ENCODE data around the gene VAMP5. TPM values are rescaled to one million over a fixed set of nuclear protein-coding genes. Genes with fewer than 3 reads are reported as not detected.

Gene VAMP5
- total and polyA plus RNA-seq, 2 donors from 2014 or later: 46.0 to 145 TPM

DNA sequence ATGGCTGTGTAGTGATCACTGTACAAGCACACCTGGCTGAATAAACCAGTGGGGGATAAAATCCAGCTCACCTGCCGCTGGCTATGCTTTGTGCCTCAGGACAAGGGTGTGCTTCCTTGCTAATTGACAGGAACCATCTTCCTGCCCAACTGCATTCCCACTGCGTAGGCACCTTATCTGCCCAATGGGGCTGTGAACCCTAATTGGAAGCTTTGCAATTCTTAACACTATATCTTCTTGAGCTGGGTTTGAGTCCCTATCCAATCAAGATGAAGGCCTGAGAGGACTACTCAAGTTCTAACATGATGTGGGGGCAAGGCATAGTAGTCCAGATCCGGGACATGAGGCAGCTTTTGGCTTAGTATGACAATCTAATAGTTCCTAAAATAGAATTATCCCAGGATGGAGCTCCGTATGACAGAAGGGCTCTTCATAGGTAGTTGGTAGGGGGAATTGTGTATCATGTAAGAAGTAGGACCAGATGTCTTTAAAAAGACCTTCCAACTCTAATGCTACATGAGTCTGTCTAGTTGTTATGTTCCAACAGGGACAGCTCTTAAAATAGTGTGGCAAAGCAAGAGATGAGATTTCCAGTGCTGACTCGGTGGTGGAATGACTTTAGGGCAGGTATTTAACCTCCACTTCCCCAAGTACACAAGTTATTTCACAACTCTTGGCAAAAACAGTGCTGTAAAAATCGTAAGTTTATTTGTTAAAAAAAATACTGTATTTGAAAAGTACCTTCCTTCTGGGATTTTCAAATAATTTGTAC lies 20.5 kb downstream of the VAMP5 start:
- Histone ChIP-seq H3K9ac (ENCODE audit: low read length in 3 of 3) (no peak overlapping the region), H3K9me3 (ENCODE audit: control insufficient read depth in 2 of 3, insufficient read depth in 1 of 3, low read length in 3 of 3) (no peaks in the 10 kb centered on the region), H3K27ac (ENCODE audit: low read depth in 2 of 2, low read length in 2 of 2) (peak overlapping the region in 1 of 2 donors; percentile 16), H3K4me1 (ENCODE audit: control insufficient read depth in 2 of 3, insufficient read depth in 2 of 3, low read depth in 1 of 3, low read length in 3 of 3) (peaks cover 0 to 41% (median 26%) of the 10 kb centered on the region in 3 donors), H3K4me3 (ENCODE audit: low read length in 3 of 3) (no peak overlapping the region), H3K27me3 (ENCODE audit: control insufficient read depth, insufficient read depth, low read length) (no peaks in the 10 kb centered on the region), H3K36me3 (ENCODE audit: control insufficient read depth in 2 of 3, insufficient read depth in 3 of 3, low read length in 3 of 3) (peaks cover 0 to 11% (median 8%) of the 10 kb centered on the region in 3 donors)
- FAIRE-seq: no peak
- TF ChIP-seq CTCF (IDR thresholded peaks at IDR 0.05; ENCODE audit: borderline replicate concordance, extremely low read depth, insufficient read depth): no peak
- intact Hi-C loops (cut with DNase I): no loop called here
- no peak for DNase-seq

- FAIRE-seq (no peak), DNase-seq (peak in 3 of 5 donors; percentile 40 to 89 (median 78))
- Histone ChIP-seq H3K36me3 (ENCODE audit: control insufficient read depth in 2 of 3, insufficient read depth in 3 of 3, low read length in 3 of 3) (peaks cover 0 to 11% (median 8%) of the 10 kb centered on the region in 3 donors), H3K4me1 (ENCODE audit: control insufficient read depth in 2 of 3, insufficient read depth in 2 of 3, low read depth in 1 of 3, low read length in 3 of 3) (peaks cover 0 to 40% (median 29%) of the 10 kb centered on the region in 3 donors), H3K27ac (ENCODE audit: low read depth in 2 of 2, low read length in 2 of 2) (peak overlapping the region in 1 of 2 donors; percentile 16), H3K4me3 (ENCODE audit: low read length in 3 of 3) (no peak overlapping the region), H3K27me3 (ENCODE audit: control insufficient read depth, insufficient read depth, low read length) (no peaks in the 10 kb centered on the region), H3K9ac (ENCODE audit: low read length in 3 of 3) (peak overlapping the region in 1 of 3 donors; percentile 13), H3K9me3 (ENCODE audit: control insufficient read depth in 2 of 3, insufficient read depth in 1 of 3, low read length in 3 of 3) (no peaks in the 10 kb centered on the region)
- no peak for TF ChIP-seq CTCF (IDR thresholded peaks at IDR 0.05; ENCODE audit: borderline replicate concordance, extremely low read depth, insufficient read depth)
- intact Hi-C loops (cut with DNase I): no loop called here
Measured at GRCh38 chr2:85605406-85606115, 21.3 kb downstream of the VAMP5 start.

GRCh38 chr2:85606116-85606455 lies 21.9 kb downstream of the VAMP5 start:
- Histone ChIP-seq H3K36me3 (ENCODE audit: control insufficient read depth in 2 of 3, insufficient read depth in 3 of 3, low read length in 3 of 3) (peaks cover 0 to 10% (median 8%) of the 10 kb centered on the region in 3 donors), H3K27me3 (ENCODE audit: control insufficient read depth, insufficient read depth, low read length) (no peaks in the 10 kb centered on the region), H3K9me3 (ENCODE audit: control insufficient read depth in 2 of 3, insufficient read depth in 1 of 3, low read length in 3 of 3) (no peaks in the 10 kb centered on the region), H3K9ac (ENCODE audit: low read length in 3 of 3) (no peak overlapping the region), H3K4me3 (ENCODE audit: low read length in 3 of 3) (no peak overlapping the region), H3K4me1 (ENCODE audit: control insufficient read depth in 2 of 3, insufficient read depth in 2 of 3, low read depth in 1 of 3, low read length in 3 of 3) (peaks cover 0 to 34% (median 27%) of the 10 kb centered on the region in 3 donors), H3K27ac (ENCODE audit: low read depth in 2 of 2, low read length in 2 of 2) (no peak overlapping the region)
- FAIRE-seq: no peak
- intact Hi-C loops (cut with DNase I): no loop called here
- DNase-seq: no peak
- no peak for TF ChIP-seq CTCF (IDR thresholded peaks at IDR 0.05; ENCODE audit: borderline replicate concordance, extremely low read depth, insufficient read depth)
